Kasumi-1 (cell line): ENCODE measurements around the gene HS3ST4.
A peak's percentile ranks its signal among the peaks of the same experiment; 100 is the strongest.

Source experiments
- DNase-seq, 2 experiments: peaks; one replicate each; lab custom pipeline; 2025; lab: John Stamatoyannopoulos, UW

The HS3ST4 gene

DNA sequence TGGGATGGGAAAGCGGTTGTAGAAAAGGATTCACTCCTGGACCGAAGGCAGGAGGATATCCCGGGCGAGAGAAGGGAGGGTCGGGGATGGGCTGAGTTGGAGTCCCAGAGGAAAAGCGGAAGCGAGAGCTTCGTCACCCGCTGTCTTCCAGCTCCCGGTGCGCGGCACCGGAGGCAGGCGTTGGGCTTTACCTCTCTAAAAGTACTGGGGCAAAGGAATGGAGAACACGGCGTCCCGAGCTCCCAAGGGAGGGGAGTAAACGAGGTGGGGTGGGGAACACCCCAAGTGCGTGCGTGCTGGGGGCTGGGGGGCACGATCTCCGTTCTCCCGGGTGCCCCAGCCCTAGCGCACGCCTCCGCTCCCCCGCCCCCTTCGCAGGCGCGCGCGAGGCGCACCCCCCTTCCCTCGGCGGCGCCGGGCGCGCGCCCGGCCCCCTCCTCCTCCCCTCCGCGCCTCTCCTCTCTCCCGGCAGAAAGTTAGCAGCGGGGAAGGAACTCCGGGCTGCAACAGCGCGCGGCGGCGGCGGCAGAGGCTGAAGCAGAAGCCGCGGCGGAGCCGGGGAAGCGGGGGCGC is at the start of gene HS3ST4:
HS3ST4 (plus strand) TSS at position 441 of the 573 bp plus-strand sequence.
- no peak for DNase-seq

GRCh38 chr16:25643633-25644032 is 48.1 kb upstream of the HS3ST4 start:
- DNase-seq = no peak

DNA sequence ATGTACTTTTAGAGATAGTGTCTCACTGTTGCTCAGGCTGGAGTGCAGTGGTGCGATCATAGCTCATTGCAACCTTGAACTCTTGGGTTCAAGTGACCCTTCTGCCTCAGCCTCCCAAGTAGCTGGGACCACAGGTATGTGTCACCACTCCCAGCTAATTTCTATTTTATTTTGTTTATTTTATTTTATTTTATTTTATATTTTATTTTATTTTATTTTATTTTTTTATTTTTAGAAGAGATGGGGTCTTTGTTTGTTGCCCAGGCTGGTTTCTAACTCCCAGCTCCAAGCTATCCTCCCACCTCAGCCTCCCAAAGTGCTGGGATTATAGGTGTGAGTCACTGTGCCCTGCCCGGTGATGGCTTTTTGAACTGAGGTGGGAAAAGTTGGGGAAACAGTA is 35.1 kb upstream of the HS3ST4 start:
- DNase-seq = no peak

GRCh38 chr16:25676820-25677219 is 14.9 kb upstream of the HS3ST4 start:
- no peak for DNase-seq

- DNase-seq = no peak
These were observed 12.2 kb upstream of the HS3ST4 start for GRCh38 chr16:25679511-25679910.

- no peak for DNase-seq
These were observed 2.5 kb upstream of the HS3ST4 start for GRCh38 chr16:25689137-25689836.

GRCh38 chr16:25690552-25691143 is 1.1 kb upstream of the HS3ST4 start:
- no peak for DNase-seq

DNA sequence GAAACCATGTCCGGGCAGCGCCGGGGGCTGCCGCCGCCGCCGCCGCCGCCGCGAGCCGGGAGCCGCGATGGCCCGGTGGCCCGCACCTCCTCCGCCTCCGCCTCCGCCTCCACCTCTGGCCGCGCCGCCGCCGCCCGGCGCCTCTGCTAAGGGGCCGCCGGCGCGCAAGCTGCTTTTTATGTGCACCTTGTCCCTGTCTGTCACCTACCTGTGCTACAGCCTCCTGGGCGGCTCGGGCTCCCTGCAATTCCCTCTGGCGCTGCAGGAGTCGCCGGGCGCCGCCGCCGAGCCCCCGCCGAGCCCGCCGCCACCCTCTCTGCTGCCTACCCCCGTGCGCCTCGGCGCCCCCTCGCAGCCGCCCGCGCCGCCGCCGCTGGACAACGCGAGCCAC is 587 bp downstream of the HS3ST4 start:
- DNase-seq = no peak

DNA sequence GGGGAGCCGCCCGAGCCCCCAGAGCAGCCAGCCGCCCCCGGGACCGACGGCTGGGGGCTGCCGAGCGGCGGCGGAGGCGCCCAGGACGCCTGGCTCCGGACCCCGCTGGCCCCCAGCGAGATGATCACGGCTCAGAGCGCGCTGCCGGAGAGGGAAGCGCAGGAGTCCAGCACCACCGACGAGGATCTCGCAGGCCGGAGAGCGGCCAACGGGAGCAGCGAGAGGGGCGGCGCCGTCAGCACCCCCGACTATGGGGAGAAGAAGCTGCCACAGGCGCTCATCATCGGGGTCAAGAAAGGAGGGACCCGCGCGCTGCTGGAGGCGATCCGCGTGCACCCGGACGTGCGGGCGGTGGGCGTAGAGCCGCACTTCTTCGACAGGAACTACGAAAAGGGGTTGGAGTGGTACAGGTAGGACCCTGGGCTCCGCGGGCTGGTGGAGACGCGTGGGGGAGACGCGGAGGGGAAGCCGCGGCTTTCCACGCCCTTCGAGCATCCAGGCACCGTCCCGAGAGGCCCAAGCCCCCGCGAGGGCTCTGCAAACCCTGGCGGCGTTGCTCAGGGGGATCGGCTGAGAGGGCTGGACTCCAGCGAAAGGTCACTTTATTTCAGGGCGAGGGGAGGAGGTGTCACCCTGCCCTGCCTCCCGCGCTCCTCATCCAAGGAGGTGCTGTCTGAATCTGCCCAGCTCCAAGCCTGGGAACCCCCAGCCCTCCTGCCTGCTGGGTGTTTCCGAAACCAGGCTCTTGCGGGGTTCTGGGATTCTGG is 1.2 kb downstream of the HS3ST4 start:
- no peak for DNase-seq

- DNase-seq = no peak
These were observed 1.9 kb downstream of the HS3ST4 start for GRCh38 chr16:25693631-25694030.

DNA sequence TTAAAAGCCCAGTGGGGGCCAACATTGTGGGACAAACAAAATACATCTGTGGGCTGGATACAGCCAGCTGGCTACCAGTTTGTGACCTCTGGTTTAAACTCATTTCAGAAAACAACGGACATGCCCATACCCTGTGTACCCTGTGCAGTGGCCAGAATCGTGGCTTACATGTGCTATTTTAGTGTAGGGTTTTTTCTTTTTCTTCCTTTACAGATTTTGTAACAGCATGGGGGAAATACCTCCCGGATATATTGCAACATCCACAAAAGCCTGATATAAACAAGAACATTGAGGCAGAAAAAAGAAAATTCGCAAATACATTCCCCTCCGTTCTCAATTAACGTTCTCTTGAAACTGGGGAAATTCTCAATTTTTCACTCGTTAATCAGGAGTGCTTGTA is 7.3 kb downstream of the HS3ST4 start:
- no peak for DNase-seq

GRCh38 chr16:25700547-25700946 is 8.8 kb downstream of the HS3ST4 start:
- DNase-seq = no peak

GRCh38 chr16:25707553-25707952 is 15.8 kb downstream of the HS3ST4 start:
- DNase-seq = no peak

GRCh38 chr16:25707982-25708583 is 16.3 kb downstream of the HS3ST4 start:
- DNase-seq = peak; percentile 0 to 17

- no peak for DNase-seq
These were observed 17.5 kb downstream of the HS3ST4 start for GRCh38 chr16:25709213-25709612.

- DNase-seq = no peak
These were observed 22.2 kb downstream of the HS3ST4 start for GRCh38 chr16:25713785-25714570.

- DNase-seq = no peak
These were observed 24.4 kb downstream of the HS3ST4 start for GRCh38 chr16:25716186-25716585.

DNA sequence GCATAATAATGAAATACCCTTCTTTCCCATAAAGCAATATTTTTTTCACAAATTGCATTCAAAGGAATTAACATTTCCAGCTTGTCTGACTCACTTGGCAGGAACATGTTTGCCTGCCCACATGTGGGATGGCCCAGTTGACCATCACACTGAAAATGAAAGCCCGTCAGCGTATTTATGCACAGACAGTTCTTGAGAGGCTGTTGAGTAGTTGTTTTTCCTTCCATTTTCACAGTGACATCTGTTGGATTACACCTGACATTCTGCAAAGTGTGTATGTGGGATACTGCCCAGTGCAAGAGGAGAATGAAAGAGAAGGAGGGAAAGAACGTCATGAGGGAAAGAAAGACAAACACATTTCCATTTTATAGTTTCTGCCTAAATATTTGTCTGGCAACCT is 29.7 kb downstream of the HS3ST4 start:
- no peak for DNase-seq

DNA sequence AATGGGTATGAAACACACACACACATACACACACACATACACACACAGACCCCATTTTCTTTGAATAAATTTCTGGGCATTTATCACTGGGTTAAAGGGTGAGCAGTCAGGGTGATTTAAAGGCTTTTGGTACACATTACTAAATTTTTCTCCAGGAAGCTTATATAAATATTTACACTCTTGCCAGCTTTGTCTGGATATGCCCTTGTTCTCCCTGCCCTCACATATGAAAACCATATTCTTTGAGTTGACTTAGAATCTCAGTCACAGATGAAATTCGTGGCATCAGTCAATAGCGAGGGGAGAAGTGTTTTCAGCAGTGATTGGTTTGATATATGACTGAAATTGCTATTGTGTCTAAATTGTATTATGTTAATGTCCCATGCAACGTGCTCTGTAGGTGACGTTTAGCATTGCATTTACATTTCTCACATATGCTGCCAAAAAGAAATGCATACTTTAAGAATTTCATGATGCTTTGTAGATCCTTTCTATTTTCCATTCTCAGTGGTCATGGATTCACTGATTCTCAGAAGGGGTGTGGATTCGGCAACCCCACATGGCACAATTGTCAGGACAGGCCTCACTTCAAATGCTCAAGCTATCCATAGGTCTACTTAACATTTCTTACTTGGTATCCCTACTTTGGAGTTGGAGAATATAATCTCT is 34.8 kb downstream of the HS3ST4 start:
- DNase-seq = no peak

DNA sequence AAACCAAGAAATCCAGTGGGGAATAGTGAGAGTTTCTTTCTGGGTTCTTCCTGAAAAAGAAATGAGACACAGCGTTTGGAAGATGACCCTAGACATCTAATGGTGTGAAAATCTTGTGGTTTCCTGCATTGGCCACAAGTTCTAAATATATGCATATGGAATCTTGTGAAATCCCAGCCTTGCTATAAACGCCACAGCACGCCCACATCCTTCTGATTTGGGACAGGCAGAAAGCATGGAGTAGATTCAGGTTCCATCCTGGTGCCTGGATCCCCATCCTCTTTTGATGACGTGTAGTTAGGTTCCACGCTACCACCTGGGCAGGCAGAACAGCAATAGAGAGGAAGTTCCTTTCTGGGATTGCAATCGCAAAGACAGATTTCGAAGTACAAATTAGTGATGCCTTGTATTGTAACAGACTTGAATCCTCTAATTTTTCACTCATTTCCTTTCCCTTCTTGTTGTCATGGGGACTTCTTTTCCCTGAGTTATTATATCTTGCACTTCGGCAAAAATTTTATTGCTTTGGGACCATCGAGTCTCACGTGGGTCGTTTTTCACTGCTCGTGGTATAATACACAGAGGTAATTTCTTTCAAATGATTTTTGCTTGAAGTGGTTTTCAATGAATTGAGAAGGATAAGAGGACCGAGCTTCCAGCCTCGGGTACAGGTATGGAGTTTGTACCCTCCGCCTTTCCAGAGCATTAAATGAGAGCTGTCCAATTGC is 37.6 kb downstream of the HS3ST4 start:
- no peak for DNase-seq
